Amygdala (tissue), 56 donors: ENCODE results near the gene TSC22D1.

ENCODE experiments used
- DNase-seq, 56 donors: peaks; one replicate each; lab custom pipeline; 2025; lab: John Stamatoyannopoulos, UW

TSC22D1 gene

GRCh38 chr13:44508562-44509077 is 67.5 kb downstream of the TSC22D1 start:
- DNase-seq: no peak

- DNase-seq: no peak
Observed at GRCh38 chr13:44507639-44508038, 68.5 kb downstream of the TSC22D1 start.

- DNase-seq: no peak
Observed at GRCh38 chr13:44506719-44507118, 69.4 kb downstream of the TSC22D1 start.

GRCh38 chr13:44506251-44506650 is 69.9 kb downstream of the TSC22D1 start:
- no peak for DNase-seq

GRCh38 chr13:44504116-44504515 is 72.0 kb downstream of the TSC22D1 start:
- no peak for DNase-seq

GRCh38 chr13:44498969-44499368 is 77.2 kb downstream of the TSC22D1 start:
- no peak for DNase-seq

- no peak for DNase-seq
Observed at GRCh38 chr13:44498502-44498901, 77.6 kb downstream of the TSC22D1 start.

GRCh38 chr13:44497801-44498200 is 78.3 kb downstream of the TSC22D1 start:
- no peak for DNase-seq

- no peak for DNase-seq
Observed at GRCh38 chr13:44493213-44493812, 82.8 kb downstream of the TSC22D1 start.

- DNase-seq: no peak
Observed at GRCh38 chr13:44489751-44490150, 86.4 kb downstream of the TSC22D1 start.

GRCh38 chr13:44487989-44488388 is 88.1 kb downstream of the TSC22D1 start:
- DNase-seq: no peak

- no peak for DNase-seq
Observed at GRCh38 chr13:44484562-44485138, 91.5 kb downstream of the TSC22D1 start.

- no peak for DNase-seq
Observed at GRCh38 chr13:44474122-44474910, 101.8 kb downstream of the TSC22D1 start.

- DNase-seq: no peak
Observed at GRCh38 chr13:44471686-44472085, 104.4 kb downstream of the TSC22D1 start.

GRCh38 chr13:44470638-44471562 is 105.2 kb downstream of the TSC22D1 start:
- peak in 1 of 56 donors; percentile 8 for DNase-seq

GRCh38 chr13:44468874-44469273 is 107.3 kb downstream of the TSC22D1 start:
- DNase-seq: no peak

- no peak for DNase-seq
Observed at GRCh38 chr13:44465318-44465717, 110.8 kb downstream of the TSC22D1 start.

- no peak for DNase-seq
Observed at GRCh38 chr13:44464471-44464870, 111.7 kb downstream of the TSC22D1 start.

- no peak for DNase-seq
Observed at GRCh38 chr13:44463759-44464158, 112.4 kb downstream of the TSC22D1 start.

GRCh38 chr13:44459674-44460073 is 116.5 kb downstream of the TSC22D1 start:
- no peak for DNase-seq
